IMR-90 (cell line): ENCODE measurements around the gene MOG. TPM values are rescaled to one million over a fixed set of nuclear protein-coding genes. Genes with fewer than 3 reads are reported as not detected.

Experiments used
- ATAC-seq: fragments of 200-7000 bp; cut with Tn5 transposase; 2 replicates; pipeline ENCODE4 v1.9.1; 2020; ENCODE audit warnings: low read depth, mild to moderate bottlenecking, moderate library complexity
- BruUV-seq: library from RNA; stranded (reverse); fragments of 400-500 nt; replicated peaks from 2 replicates; lab custom pipeline; 2021; lab: Mats Ljungman, UMichigan
- CTCF ChIA-PET: fragments of 300-600 bp; formaldehyde crosslinking; extraction: SDS; loops from one replicate; lab custom pipeline; 2021; ENCODE audit warnings: antibody characterized with exemption; lab: Yijun Ruan, JAX
- POLR2A ChIA-PET: fragments of 300-600 bp; sonication (Branson Sonifier 250); formaldehyde crosslinking; loops from one replicate; lab custom pipeline; 2022; ENCODE audit warnings: antibody characterized with exemption; ENCODE audit not compliant: unreplicated experiment; lab: Charles Lee
- DNase-seq: peaks from one replicate; pipeline ENCODE4 v3.0.0; 2013
- H2AFZ ChIP-seq: replicated peaks from 2 replicates; pipeline ENCODE3; 2013; ENCODE audit warnings: low read length, mild to moderate bottlenecking; ENCODE audit not compliant: poor library complexity
- H2AK5ac ChIP-seq: 2 replicates; pipeline ENCODE4 v1.6.1; 2013; ENCODE audit warnings: low read depth, low read length, inconsistent platforms
- H2AK9ac ChIP-seq: replicated peaks from 2 replicates; pipeline ENCODE3; 2013; ENCODE audit warnings: mild to moderate bottlenecking, low read depth, low read length, moderate library complexity; ENCODE audit not compliant: poor library complexity
- H2BK120ac ChIP-seq: 2 replicates; pipeline ENCODE4 v1.6.1; 2013; ENCODE audit warnings: low read depth, low read length, inconsistent platforms
- H2BK15ac ChIP-seq: 3 replicates; pipeline ENCODE4 v1.6.1; 2013; ENCODE audit warnings: low read depth, low read length, inconsistent platforms
- H2BK20ac ChIP-seq: 2 replicates; pipeline ENCODE4 v1.6.1; 2013; ENCODE audit warnings: low read depth, mild to moderate bottlenecking, inconsistent platforms, low read length, moderate library complexity
- H2BK5ac ChIP-seq: 2 replicates; pipeline ENCODE4 v1.6.1; 2013; ENCODE audit warnings: mild to moderate bottlenecking, low read depth, low read length, inconsistent platforms; ENCODE audit not compliant: poor library complexity, severe bottlenecking
- H3K14ac ChIP-seq: replicated peaks from 2 replicates; pipeline ENCODE4 v1.6.1; 2013; ENCODE audit warnings: low read depth, low read length, inconsistent platforms
- H3K18ac ChIP-seq: 2 replicates; pipeline ENCODE4 v1.6.1; 2013; ENCODE audit warnings: low read depth, low read length, control low read depth
- H3K23ac ChIP-seq: 2 replicates; pipeline ENCODE4 v1.6.1; 2013; ENCODE audit warnings: low read depth, low read length, inconsistent platforms
- H3K27ac ChIP-seq: 2 replicates; pipeline ENCODE4 v1.5.1; 2013; ENCODE audit warnings: mild to moderate bottlenecking, control low read depth, low read length; ENCODE audit not compliant: insufficient read depth
- H3K27me3 ChIP-seq: 2 replicates; pipeline ENCODE4 v1.6.1; 2013; ENCODE audit warnings: low read length; ENCODE audit not compliant: control insufficient read depth, insufficient read depth
- H3K36me3 ChIP-seq: 2 replicates; pipeline ENCODE4 v1.6.1; 2013; ENCODE audit warnings: low read length, mixed read lengths; ENCODE audit not compliant: control insufficient read depth, insufficient read depth
- H3K4ac ChIP-seq: 2 replicates; pipeline ENCODE4 v1.6.1; 2013; ENCODE audit warnings: low read depth, low read length, inconsistent platforms
- H3K4me1 ChIP-seq: 2 replicates; pipeline ENCODE4 v1.6.1; 2013; ENCODE audit warnings: low read length, mixed read lengths; ENCODE audit not compliant: control insufficient read depth, insufficient read depth
- H3K4me2 ChIP-seq: 2 replicates; pipeline ENCODE4 v1.6.1; 2013; ENCODE audit warnings: low read depth, mild to moderate bottlenecking, control low read depth, low read length, moderate library complexity
- H3K4me3 ChIP-seq: 2 replicates; pipeline ENCODE4 v1.5.1; 2013; ENCODE audit warnings: low read depth, mild to moderate bottlenecking, control low read depth, low read length, moderate library complexity; ENCODE audit not compliant: insufficient read depth
- H3K56ac ChIP-seq: 2 replicates; pipeline ENCODE4 v1.6.1; 2013; ENCODE audit warnings: low read length, inconsistent platforms; ENCODE audit not compliant: insufficient read depth; ENCODE audit errors: extremely low read depth
- H3K79me1 ChIP-seq, 2 experiments: 2 replicates each; pipeline ENCODE4 v1.6.1; 2013; ENCODE audit warnings: low read length in 2 of 2, inconsistent platforms in 1 of 2, low read depth in 1 of 2
- H3K9ac ChIP-seq: 2 replicates; pipeline ENCODE4 v1.6.1; 2013; ENCODE audit warnings: low read depth, low read length, control low read depth
- H3K9me1 ChIP-seq: 2 replicates; pipeline ENCODE4 v1.6.1; 2013; ENCODE audit warnings: low read length, inconsistent platforms; ENCODE audit not compliant: insufficient read depth
- H3K9me3 ChIP-seq: 2 replicates; pipeline ENCODE4 v1.6.1; 2013; ENCODE audit warnings: low read length; ENCODE audit not compliant: control insufficient read depth, insufficient read depth
- H4K20me1 ChIP-seq: 2 replicates; pipeline ENCODE4 v1.6.1; 2013; ENCODE audit warnings: low read length, inconsistent platforms; ENCODE audit not compliant: insufficient read depth
- H4K5ac ChIP-seq: 2 replicates; pipeline ENCODE4 v1.6.1; 2013; ENCODE audit warnings: mild to moderate bottlenecking, low read depth, low read length, control low read depth
- H4K8ac ChIP-seq, 2 experiments: 2 replicates each; pipeline ENCODE4 v1.6.1; 2013; ENCODE audit warnings: low read depth in 2 of 2, low read length in 2 of 2, control low read depth in 1 of 2, inconsistent platforms in 1 of 2
- H4K91ac ChIP-seq: 2 replicates; pipeline ENCODE4 v1.6.1; 2013; ENCODE audit warnings: low read depth, low read length, inconsistent platforms; ENCODE audit not compliant: insufficient read depth
- BHLHE40 ChIP-seq: fragments of 150-350 bp; IDR thresholded peaks from 2 replicates; pipeline ENCODE4 v1.6.1; 2016; ENCODE audit warnings: mild to moderate bottlenecking, low read depth, low read length
- CEBPB ChIP-seq: IDR thresholded peaks from 2 replicates; pipeline ENCODE4 v1.6.1; 2012; ENCODE audit warnings: low read depth, low read length, improper control_type of control experiment
- CHD1 ChIP-seq: IDR thresholded peaks from 2 replicates; pipeline ENCODE4 v1.6.1; 2012; ENCODE audit warnings: low read depth, low read length, improper control_type of control experiment
- ELK1 ChIP-seq: fragments of 150-350 bp; IDR thresholded peaks from 2 replicates; pipeline ENCODE4 v1.6.1; 2016; ENCODE audit warnings: low read depth, mild to moderate bottlenecking, low read length, moderate library complexity, borderline replicate concordance
- FOS ChIP-seq: fragments of 150-350 bp; IDR thresholded peaks from 2 replicates; pipeline ENCODE4 v1.6.1; 2016; ENCODE audit warnings: low read depth, low read length
- MAZ ChIP-seq: IDR thresholded peaks from 2 replicates; pipeline ENCODE4 v1.6.1; 2012; ENCODE audit warnings: low read depth, mild to moderate bottlenecking, low read length, improper control_type of control experiment, moderate library complexity, borderline replicate concordance
- MXI1 ChIP-seq: IDR thresholded peaks from 2 replicates; pipeline ENCODE4 v1.6.1; 2012; ENCODE audit warnings: low read depth, mild to moderate bottlenecking, low read length, moderate library complexity, borderline replicate concordance
- NFE2L2 ChIP-seq: fragments of 150-350 bp; IDR thresholded peaks from 2 replicates; pipeline ENCODE4 v1.6.1; 2016; ENCODE audit warnings: low read depth, mild to moderate bottlenecking, low read length
- POLR2A ChIP-seq: IDR thresholded peaks from 2 replicates; pipeline ENCODE4 v1.6.1; 2012; ENCODE audit warnings: mild to moderate bottlenecking, low read depth, low read length
- RAD21 ChIP-seq: IDR thresholded peaks from 2 replicates; pipeline ENCODE4 v1.6.1; 2012; ENCODE audit warnings: low read length, improper control_type of control experiment
- RCOR1 ChIP-seq: IDR thresholded peaks from 2 replicates; pipeline ENCODE4 v1.6.1; 2012; ENCODE audit warnings: mild to moderate bottlenecking, low read length, improper control_type of control experiment; ENCODE audit not compliant: insufficient replicate concordance
- RFX5 ChIP-seq: IDR thresholded peaks from 2 replicates; pipeline ENCODE4 v1.8.0; 2012; ENCODE audit warnings: low read depth, mild to moderate bottlenecking, low read length, moderate library complexity
- SMC3 ChIP-seq: fragments of 150-350 bp; IDR thresholded peaks from 2 replicates; pipeline ENCODE4 v1.6.1; 2016; ENCODE audit warnings: low read depth, mild to moderate bottlenecking, antibody characterized with exemption, low read length, moderate library complexity
- USF2 ChIP-seq: fragments of 150-350 bp; IDR thresholded peaks from 2 replicates; pipeline ENCODE4 v1.6.1; 2017; ENCODE audit warnings: mild to moderate bottlenecking, antibody characterized with exemption, low read length, low read depth
- WGBS, 2 experiments: methylation state at CpG; one replicate each; pipeline versions ENCODE4 v1.1.5 to v1.1.7; 2013; ENCODE audit warnings: missing lambda C conversion rate in 2 of 2; ENCODE audit not compliant: insufficient read length in 1 of 2; ENCODE audit errors: extremely low coverage in 2 of 2; 5-methylcytosine and 5-hydroxymethylcytosine counted together
- dilution Hi-C: fragments of 300-500 bp; cut with HindIII; formaldehyde crosslinking; loops from one replicate; pipeline ENCODE4 v1.14.3; 2018; ENCODE audit warnings: low sequenced_read_pairs; ENCODE audit not compliant: unreplicated experiment
- in situ Hi-C: fragments of 300-500 bp; cut with MboI; formaldehyde crosslinking; loops from 3 replicates; pipeline ENCODE4 v1.14.3; 2019; ENCODE audit warnings: low sequenced_read_pairs, inconsistent platforms, mixed read lengths
- intact Hi-C: fragments of 100-400 bp; cut with micrococcal nuclease; formaldehyde crosslinking; loops from 2 replicates; pipeline ENCODE4 v1.10.0; 2022
- polyA plus RNA-seq, 3 experiments: library from polyadenylated mRNA; depleted of rRNA; stranded (reverse); fragments of >200 nt; gene quantifications; 2 replicates each; pipeline ENCODE4 v1.2.3, GENCODE V29; 2012; ENCODE audit warnings: low replicate concordance in 1 of 3
- total RNA-seq: library from RNA; depleted of rRNA; stranded (reverse); fragments of >200 nt; gene quantifications from 2 replicates; pipeline ENCODE4 v1.2.3, GENCODE V29; 2012
- TF ChIP-seq, protein P1 (sequence below): conservative IDR thresholded peaks from 2 replicates; pipeline ENCODE4 v1.5.1; 2012; ENCODE audit warnings: mild to moderate bottlenecking, low read depth, low read length, improper control_type of control experiment

MOG gene
- total and polyA plus RNA-seq, 2 of the 4 experiments (the other 2 are of a cell fraction): not detected

DNA sequence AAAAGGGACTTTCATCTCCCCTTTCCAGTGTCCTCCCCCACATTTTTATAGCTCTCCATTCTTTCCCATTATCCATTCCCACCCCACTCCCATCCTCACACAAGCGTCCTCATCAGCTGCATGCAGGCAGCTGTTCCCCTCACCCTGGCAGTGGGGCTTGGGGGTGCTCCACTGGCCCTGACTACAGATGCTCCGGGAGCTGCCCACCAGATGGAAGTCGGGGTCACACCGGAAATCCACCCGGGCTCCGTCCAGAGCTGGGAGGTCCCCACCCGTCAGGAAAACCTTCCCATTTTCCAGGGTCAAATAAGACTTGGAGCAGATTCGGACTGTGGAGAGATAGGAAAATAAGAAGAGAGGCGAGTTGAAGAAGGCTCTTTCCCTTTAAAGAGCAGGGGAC, 26.6 kb upstream of the MOG start:
- no peak overlapping the region for H3K4ac ChIP-seq
- dilution Hi-C loops: no loop called here
- ChIA-PET POLR2A (no interaction called here), CTCF (no interaction called here)
- peaks cover 20 to 54% of the 10 kb centered on the region in 2 experiments; a peak in 3 of 4 replicates for H3K79me1 ChIP-seq
- H3K4me2 ChIP-seq: no peak overlapping the region
- no peak overlapping the region for H3K4me3 ChIP-seq
- no peaks in the 10 kb centered on the region for H3K9me3 ChIP-seq
- no peak overlapping the region for H3K56ac ChIP-seq
- no peak overlapping the region for H2BK5ac ChIP-seq
- H3K18ac ChIP-seq: no peak overlapping the region
- peaks cover 4% of the 10 kb centered on the region for H4K20me1 ChIP-seq
- H3K9me1 ChIP-seq: peaks cover 14% of the 10 kb centered on the region
- ATAC-seq: no peak
- no peak overlapping the region for H3K27ac ChIP-seq
- H2AFZ ChIP-seq: no peak overlapping the region
- H2BK20ac ChIP-seq: no peak overlapping the region
- no peak overlapping the region for H4K91ac ChIP-seq
- no peak overlapping the region for H3K14ac ChIP-seq
- H4K8ac ChIP-seq: no peak overlapping the region
- no peaks in the 10 kb centered on the region for H3K27me3 ChIP-seq
- in situ Hi-C loops: no loop called here
- H3K23ac ChIP-seq: no peak overlapping the region
- intact Hi-C loops: loop anchor here (5.0 kb wide), 2 partner anchors 122 to 1403 kb away; partner anchors contain the start of gene ZSCAN9
- WGBS, 2 experiments: no CpG with 5 or more reads among the region's 9 CpGs
- H2BK15ac ChIP-seq: no peak overlapping the region
- no TSS peak for BruUV-seq
- no peak overlapping the region for H3K9ac ChIP-seq
- peak overlapping the region; percentile 76 for H2AK9ac ChIP-seq
- H4K5ac ChIP-seq: no peak overlapping the region
- DNase-seq: no peak
- H2BK120ac ChIP-seq: no peak overlapping the region
- no peaks in the 10 kb centered on the region for H3K36me3 ChIP-seq
- TF ChIP-seq CEBPB (no peak), MXI1 (no peak), RCOR1 (no peak), POLR2A (no peak), MAZ (no peak), BHLHE40 (no peak), USF2 (no peak), RAD21 (no peak), SMC3 (no peak), ELK1 (no peak), CHD1 (no peak), RFX5 (no peak), NFE2L2 (no peak), FOS (no peak)
- TF ChIP-seq, protein P1, sequence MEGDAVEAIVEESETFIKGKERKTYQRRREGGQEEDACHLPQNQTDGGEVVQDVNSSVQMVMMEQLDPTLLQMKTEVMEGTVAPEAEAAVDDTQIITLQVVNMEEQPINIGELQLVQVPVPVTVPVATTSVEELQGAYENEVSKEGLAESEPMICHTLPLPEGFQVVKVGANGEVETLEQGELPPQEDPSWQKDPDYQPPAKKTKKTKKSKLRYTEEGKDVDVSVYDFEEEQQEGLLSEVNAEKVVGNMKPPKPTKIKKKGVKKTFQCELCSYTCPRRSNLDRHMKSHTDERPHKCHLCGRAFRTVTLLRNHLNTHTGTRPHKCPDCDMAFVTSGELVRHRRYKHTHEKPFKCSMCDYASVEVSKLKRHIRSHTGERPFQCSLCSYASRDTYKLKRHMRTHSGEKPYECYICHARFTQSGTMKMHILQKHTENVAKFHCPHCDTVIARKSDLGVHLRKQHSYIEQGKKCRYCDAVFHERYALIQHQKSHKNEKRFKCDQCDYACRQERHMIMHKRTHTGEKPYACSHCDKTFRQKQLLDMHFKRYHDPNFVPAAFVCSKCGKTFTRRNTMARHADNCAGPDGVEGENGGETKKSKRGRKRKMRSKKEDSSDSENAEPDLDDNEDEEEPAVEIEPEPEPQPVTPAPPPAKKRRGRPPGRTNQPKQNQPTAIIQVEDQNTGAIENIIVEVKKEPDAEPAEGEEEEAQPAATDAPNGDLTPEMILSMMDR: no peak
- no peak overlapping the region for H2AK5ac ChIP-seq
- H3K4me1 ChIP-seq: peaks cover 14% of the 10 kb centered on the region
